22Rv1 (cell line): ENCODE data around the gene JPT1.
A peak's percentile ranks its signal among the peaks of the same experiment; 100 is the strongest.

Experiments used
- H3K27ac ChIP-seq: fragments of 450-650 bp; 2 replicates; pipeline ENCODE4 v1.5.1; 2017
- CTCF ChIP-seq: fragments of 450-650 bp; IDR thresholded peaks from 2 replicates; pipeline ENCODE4 v1.5.1; 2017; ENCODE audit warnings: mild to moderate bottlenecking
- ZFX ChIP-seq: fragments of 450-650 bp; IDR thresholded peaks from 2 replicates; pipeline ENCODE4 v1.6.1; 2017; ENCODE audit warnings: antibody characterized with exemption, borderline replicate concordance

JPT1 gene

GRCh38 chr17:75125984-75126383, 28.3 kb downstream of the JPT1 start:
- 0 out of 2 replicates have a peak overlapping the region, but pooled peaks have one; percentile 7 for H3K27ac ChIP-seq
- no peak for TF ChIP-seq CTCF
- TF ChIP-seq ZFX = no peak

- TF ChIP-seq ZFX (no peak), CTCF (no peak)
- H3K27ac ChIP-seq = peak overlapping the region; percentile 77
These were observed 29.5 kb downstream of the JPT1 start for GRCh38 chr17:75124819-75125162.

GRCh38 chr17:75124041-75124818, 30.1 kb downstream of the JPT1 start:
- H3K27ac ChIP-seq = peak overlapping the region; percentile 77
- TF ChIP-seq ZFX = no peak
- 0 out of 2 replicates have a peak, but pooled peaks have one; percentile 9 for TF ChIP-seq CTCF

- no peak overlapping the region for H3K27ac ChIP-seq
- TF ChIP-seq CTCF (no peak), ZFX (no peak)
These were observed 36.0 kb downstream of the JPT1 start for GRCh38 chr17:75118307-75118706.

- no peak overlapping the region for H3K27ac ChIP-seq
- TF ChIP-seq CTCF (no peak), ZFX (no peak)
These were observed 37.6 kb downstream of the JPT1 start for GRCh38 chr17:75116737-75117136.

GRCh38 chr17:75115555-75115954, 38.8 kb downstream of the JPT1 start:
- H3K27ac ChIP-seq = no peak overlapping the region
- no peak for TF ChIP-seq CTCF
- no peak for TF ChIP-seq ZFX

GRCh38 chr17:75114552-75115314, 39.6 kb downstream of the JPT1 start:
- TF ChIP-seq ZFX = no peak
- no peak for TF ChIP-seq CTCF
- 0 out of 2 replicates have a peak overlapping the region, but pooled peaks have one; percentile 3 for H3K27ac ChIP-seq
